Immature natural killer cell (primary cell): ENCODE results near the gene DERL2. TPM values are rescaled to one million over a fixed set of nuclear protein-coding genes. Genes with fewer than 3 reads are reported as not detected.
"Not testable (repeated sequence)": the region's sequence is repeated elsewhere in the genome, so short reads cannot be mapped to it uniquely, and the experiment has no call there.

Experiments used
- DNase-seq, 3 donors: peaks; one replicate each; pipeline ENCODE4 v3.0.0; 2022; ENCODE audit warnings: mixed read lengths in 1 of 3
- H3K27ac Mint-ChIP-seq, 6 donors: one replicate each; pipeline ENCODE4 v1.8.0; 2020; ENCODE audit warnings: mixed read lengths in 6 of 6, mild to moderate bottlenecking in 5 of 6, inconsistent platforms in 4 of 6, moderate library complexity in 3 of 6
- H3K27me3 Mint-ChIP-seq, 3 donors: one replicate each; pipeline ENCODE4 v1.8.0; 2020 to 2021; ENCODE audit warnings: low read depth in 3 of 3, mild to moderate bottlenecking in 3 of 3, mixed read lengths in 3 of 3, moderate library complexity in 3 of 3, inconsistent platforms in 1 of 3
- H3K36me3 Mint-ChIP-seq, 3 donors: one replicate each; pipeline ENCODE4 v1.8.0; 2020; ENCODE audit warnings: mixed read lengths in 3 of 3, inconsistent platforms in 2 of 3, mild to moderate bottlenecking in 2 of 3
- H3K4me1 Mint-ChIP-seq, 2 donors: one replicate each; pipeline ENCODE4 v1.8.0; 2020; ENCODE audit warnings: inconsistent platforms in 2 of 2, mild to moderate bottlenecking in 2 of 2, mixed read lengths in 2 of 2, moderate library complexity in 1 of 2
- H3K4me3 Mint-ChIP-seq, 5 donors: one replicate each; pipeline ENCODE4 v1.8.0; 2020; ENCODE audit warnings: mild to moderate bottlenecking in 5 of 5, mixed read lengths in 5 of 5, inconsistent platforms in 3 of 5, moderate library complexity in 3 of 5
- H3K9me3 Mint-ChIP-seq, 6 donors: one replicate each; pipeline ENCODE4 v1.8.0; 2020; ENCODE audit warnings: mild to moderate bottlenecking in 6 of 6, mixed read lengths in 6 of 6, inconsistent platforms in 4 of 6, moderate library complexity in 3 of 6
- polyA plus RNA-seq, 3 donors: library from polyadenylated mRNA; unstranded; fragments of 300-500 nt; fragmentation: Illumina TruSeq; gene quantifications; one replicate each; pipeline ENCODE4 v1.2.3, GENCODE V29; 2021

DERL2 gene
- polyA plus RNA-seq, 3 donors from 2014 or later = 101 to 111 (median 108) TPM

DNA sequence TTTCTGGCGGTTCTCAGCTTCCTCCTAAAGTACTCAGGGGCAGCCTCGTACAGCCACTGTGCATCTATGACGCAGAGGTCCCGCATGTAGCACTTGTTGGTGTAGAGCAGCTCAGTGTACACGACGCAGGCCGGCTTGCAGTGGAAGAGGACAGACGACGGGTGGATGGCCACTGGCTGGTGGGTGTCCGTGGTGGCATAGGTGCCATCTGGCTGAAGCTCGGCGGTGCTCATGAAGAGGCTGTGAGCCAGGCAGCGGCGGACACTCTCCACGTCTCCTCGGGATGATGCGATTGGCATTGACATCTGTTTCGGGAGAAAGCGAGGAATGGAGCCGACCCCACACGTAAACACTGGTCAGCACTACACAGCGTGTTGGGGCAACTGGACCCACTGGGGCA lies 41.8 kb downstream of the DERL2 start:
- peaks cover 0 to 1% (median under 1%) of the 10 kb centered on the region in 3 donors for H3K27me3 Mint-ChIP-seq
- no peak for DNase-seq
- no peak overlapping the region for H3K4me3 Mint-ChIP-seq
- peaks cover 12 to 32% (median 14%) of the 10 kb centered on the region in 3 donors for H3K36me3 Mint-ChIP-seq
- H3K4me1 Mint-ChIP-seq = peaks cover 6 to 7% of the 10 kb centered on the region in 2 donors
- H3K27ac Mint-ChIP-seq = no peak overlapping the region
- no peaks in the 10 kb centered on the region for H3K9me3 Mint-ChIP-seq

GRCh38 chr17:5443728-5444127 lies 42.2 kb downstream of the DERL2 start:
- peaks cover 0 to 3% (median 1%) of the 10 kb centered on the region in 3 donors for H3K27me3 Mint-ChIP-seq
- H3K36me3 Mint-ChIP-seq = peaks cover 12 to 27% (median 14%) of the 10 kb centered on the region in 3 donors
- DNase-seq = no peak
- peaks cover 8 to 9% of the 10 kb centered on the region in 2 donors for H3K4me1 Mint-ChIP-seq
- no peak overlapping the region for H3K4me3 Mint-ChIP-seq
- no peak overlapping the region for H3K27ac Mint-ChIP-seq
- H3K9me3 Mint-ChIP-seq = no peaks in the 10 kb centered on the region

- peaks cover 0 to 7% (median 4%) of the 10 kb centered on the region in 3 donors for H3K36me3 Mint-ChIP-seq
- no peak for DNase-seq
Observed at GRCh38 chr17:5439446-5439764, 46.6 kb downstream of the DERL2 start.

DNA sequence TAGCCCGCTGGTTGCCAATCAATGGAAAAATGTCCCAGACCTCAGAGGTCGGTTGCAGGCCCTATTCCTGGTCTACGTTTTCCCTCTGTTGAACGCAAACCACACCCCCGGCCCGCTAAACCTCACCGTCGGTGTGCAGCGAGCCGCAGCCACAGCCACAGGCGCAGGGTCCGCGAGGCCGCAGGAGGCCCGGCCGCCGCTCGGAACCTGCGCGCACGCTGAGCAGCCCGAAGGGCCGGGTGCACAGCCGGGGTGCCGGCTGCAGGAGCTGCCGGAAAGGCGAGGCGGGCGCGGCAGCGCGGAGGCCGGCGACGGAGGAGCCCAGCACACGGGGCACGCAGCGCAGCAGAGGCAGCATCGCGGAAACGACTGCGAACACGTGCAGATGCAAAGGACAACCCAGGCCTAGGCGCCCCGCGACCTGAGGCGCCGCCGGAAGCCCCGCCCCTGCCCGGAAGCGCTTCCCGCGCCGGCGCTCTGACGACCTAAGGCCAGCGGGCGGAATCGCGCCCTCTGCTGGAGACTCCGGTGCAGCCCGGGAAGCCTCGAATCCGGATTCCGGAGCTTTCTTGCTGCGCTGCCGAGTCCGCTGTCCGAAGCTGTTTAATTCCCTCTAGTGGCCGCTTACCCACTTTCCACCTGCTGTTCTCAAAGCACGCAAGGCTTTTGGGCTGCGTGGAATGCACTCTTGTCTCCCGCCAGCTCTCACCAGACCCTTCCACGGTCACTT lies 47.1 kb downstream of the DERL2 start, which contains the start of gene C1QBP:
Gene C1QBP, minus strand, starts transcription at position 440 of the 730 bp plus-strand sequence. Its CDS starts 82 bp downstream, at position 358.
- Mint-ChIP-seq H3K27me3 (peaks cover 0 to 4% (median 3%) of the 10 kb centered on the region in 3 donors), H3K9me3 (no peaks in the 10 kb centered on the region), H3K36me3 (peaks cover 0 to 6% (median 4%) of the 10 kb centered on the region in 3 donors), H3K27ac (peak within 1 kb of the TSS; percentile 87 to 93 (median 90)), H3K4me1 (peaks cover 31 to 37% of the 10 kb centered on the region in 2 donors), H3K4me3 (peak within 1 kb of the TSS; percentile 80 to 93 (median 87))
- DNase-seq = peak; percentile 92 to 94 (median 93)

More at GRCh38 chr17:5439446-5439764, 46.6 kb downstream of the DERL2 start:
- peak overlapping the region; percentile 80 to 93 (median 87) for H3K4me3 Mint-ChIP-seq
- peaks cover 31 to 37% of the 10 kb centered on the region in 2 donors for H3K4me1 Mint-ChIP-seq
- peak overlapping the region; percentile 87 to 93 (median 90) for H3K27ac Mint-ChIP-seq
- H3K9me3 Mint-ChIP-seq = no peaks in the 10 kb centered on the region
- H3K27me3 Mint-ChIP-seq = peaks cover 0 to 4% (median 3%) of the 10 kb centered on the region in 3 donors

GRCh38 chr17:5437721-5438317 lies 48.2 kb downstream of the DERL2 start:
- DNase-seq = no peak
- Mint-ChIP-seq H3K9me3 (no peaks in the 10 kb centered on the region), H3K27me3 (peaks cover 0 to 4% (median 3%) of the 10 kb centered on the region in 3 donors), H3K4me1 (peaks cover 31 to 37% of the 10 kb centered on the region in 2 donors), H3K27ac (peak overlapping the region; percentile 72 to 88 (median 82)), H3K4me3 (peak overlapping the region; percentile 80 to 93 (median 87)), H3K36me3 (peaks cover 0 to 14% (median 6%) of the 10 kb centered on the region in 3 donors)

DNA sequence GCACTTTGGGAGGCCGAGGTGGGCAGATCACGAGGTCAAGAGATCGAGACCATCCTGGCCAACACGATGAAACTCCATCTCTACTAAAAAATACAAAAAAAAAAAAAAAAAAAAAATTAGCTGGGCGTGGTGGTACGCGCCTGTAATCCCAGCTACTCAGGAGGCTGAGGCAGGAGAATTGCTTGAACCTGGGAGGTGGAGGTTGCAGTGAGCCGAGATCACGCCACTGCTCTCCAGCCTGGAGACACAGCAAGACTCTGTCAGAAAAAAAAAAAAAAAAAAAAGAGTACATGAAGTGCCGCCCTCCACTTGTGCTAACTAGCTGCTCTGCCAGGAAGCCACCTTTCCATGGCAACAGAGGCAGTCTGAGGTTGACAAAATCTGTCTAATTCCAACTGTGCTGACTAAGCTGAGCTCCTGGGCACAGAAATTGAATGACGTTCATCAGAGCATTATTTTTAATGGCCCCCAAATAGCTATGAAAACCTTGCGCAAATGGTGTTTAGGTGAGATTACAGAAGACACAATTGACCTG lies 50.1 kb downstream of the DERL2 start:
- not testable (repeated sequence) for H3K9me3 Mint-ChIP-seq, DNase-seq, H3K27me3 Mint-ChIP-seq
- Mint-ChIP-seq H3K4me1 (peaks cover 32 to 39% of the 10 kb centered on the region in 2 donors), H3K27ac (peak overlapping the region in 3 of 6 donors; percentile 12 to 57 (median 17)), H3K4me3 (peak overlapping the region in 1 of 5 donors; percentile 35), H3K36me3 (peaks cover 4 to 30% (median 15%) of the 10 kb centered on the region in 3 donors)

DNA sequence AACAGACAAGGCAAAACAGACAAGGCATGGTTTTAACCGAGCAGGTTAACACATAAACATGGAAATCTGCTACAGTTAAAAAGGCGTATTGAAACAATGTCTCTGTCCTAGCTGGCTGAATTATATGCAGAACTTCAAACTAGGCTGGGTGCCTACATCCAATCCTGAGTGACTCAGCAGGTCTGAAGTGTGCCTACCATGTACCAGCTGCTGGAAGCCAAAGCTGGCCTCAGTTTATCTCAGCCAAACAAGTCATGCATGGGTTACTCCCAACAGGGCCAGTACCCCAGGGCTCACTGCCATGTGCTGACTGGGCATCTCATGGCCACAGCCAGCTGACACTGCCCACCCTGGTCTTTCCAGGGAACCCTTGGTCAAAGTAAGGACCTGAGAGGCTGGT lies 51.0 kb downstream of the DERL2 start:
- DNase-seq = no peak
- no peak overlapping the region for H3K4me3 Mint-ChIP-seq
- peak overlapping the region in 1 of 6 donors; percentile 64 for H3K27ac Mint-ChIP-seq
- peaks cover 0 to 4% (median 3%) of the 10 kb centered on the region in 3 donors for H3K27me3 Mint-ChIP-seq
- H3K4me1 Mint-ChIP-seq = peaks cover 34 to 43% of the 10 kb centered on the region in 2 donors
- H3K36me3 Mint-ChIP-seq = peaks cover 4 to 34% (median 20%) of the 10 kb centered on the region in 3 donors
- no peaks in the 10 kb centered on the region for H3K9me3 Mint-ChIP-seq

DNA sequence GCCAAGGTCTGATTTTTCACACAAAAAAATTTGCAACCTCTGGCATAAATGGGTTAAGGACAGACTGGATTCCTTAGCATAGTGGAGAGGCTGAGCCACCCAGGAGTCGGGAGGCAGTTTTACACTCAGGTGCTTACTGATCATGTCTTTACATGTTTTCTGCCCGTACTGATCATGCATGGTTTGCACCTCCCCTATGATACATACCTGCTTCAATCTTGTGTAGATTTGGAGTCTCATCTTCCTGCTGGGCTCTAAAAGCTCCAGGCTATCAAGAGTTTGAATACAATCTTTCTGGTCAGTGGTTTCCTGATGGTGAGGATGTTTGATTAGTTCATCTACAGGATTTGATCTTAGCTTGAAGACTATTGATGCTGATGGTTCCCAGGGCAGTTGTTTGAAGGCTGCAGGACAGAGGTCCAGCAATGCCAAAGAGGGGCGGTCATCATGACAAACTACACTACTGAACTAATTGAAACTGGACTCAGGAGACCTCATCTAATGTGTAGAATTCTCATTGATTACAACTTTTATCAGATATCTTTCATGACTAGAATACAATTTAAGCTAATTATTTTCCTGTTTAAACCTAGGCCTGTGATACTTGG lies 53.9 kb downstream of the DERL2 start:
- Mint-ChIP-seq H3K9me3 (no peaks in the 10 kb centered on the region), H3K36me3 (peaks cover 4 to 54% (median 32%) of the 10 kb centered on the region in 3 donors), H3K4me3 (no peak overlapping the region), H3K27ac (peak overlapping the region in 3 of 6 donors; percentile 3 to 5 (median 4)), H3K27me3 (peaks cover 0 to 2% (median 0%) of the 10 kb centered on the region in 3 donors), H3K4me1 (peaks cover 14 to 18% of the 10 kb centered on the region in 2 donors)
- no peak for DNase-seq

DNA sequence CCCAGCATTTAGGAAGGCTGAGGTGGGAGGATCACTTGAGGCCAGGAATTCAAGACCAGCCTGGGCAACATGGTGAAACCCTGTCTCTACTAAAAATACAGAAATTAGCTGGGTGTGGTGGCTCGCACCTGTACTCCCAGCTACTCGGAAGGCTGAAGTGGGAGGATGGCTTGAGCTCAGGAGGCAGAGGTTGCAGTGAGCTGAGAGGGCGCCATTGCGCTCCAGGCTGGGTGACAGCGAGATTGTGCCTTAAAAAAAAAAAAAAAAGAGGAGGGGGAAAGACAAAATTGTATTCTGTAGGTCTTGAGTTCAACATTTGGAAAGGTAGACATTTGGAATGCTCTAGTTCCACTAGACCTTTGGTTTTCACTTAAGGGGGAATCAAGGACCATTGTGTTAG lies 54.7 kb downstream of the DERL2 start:
- not testable (repeated sequence) for DNase-seq, H3K27me3 Mint-ChIP-seq, H3K9me3 Mint-ChIP-seq, H3K4me3 Mint-ChIP-seq
- Mint-ChIP-seq H3K27ac (peak overlapping the region in 1 of 6 donors; percentile 36), H3K36me3 (peaks cover 5 to 53% (median 32%) of the 10 kb centered on the region in 3 donors), H3K4me1 (peaks cover 9 to 14% of the 10 kb centered on the region in 2 donors)

DNA sequence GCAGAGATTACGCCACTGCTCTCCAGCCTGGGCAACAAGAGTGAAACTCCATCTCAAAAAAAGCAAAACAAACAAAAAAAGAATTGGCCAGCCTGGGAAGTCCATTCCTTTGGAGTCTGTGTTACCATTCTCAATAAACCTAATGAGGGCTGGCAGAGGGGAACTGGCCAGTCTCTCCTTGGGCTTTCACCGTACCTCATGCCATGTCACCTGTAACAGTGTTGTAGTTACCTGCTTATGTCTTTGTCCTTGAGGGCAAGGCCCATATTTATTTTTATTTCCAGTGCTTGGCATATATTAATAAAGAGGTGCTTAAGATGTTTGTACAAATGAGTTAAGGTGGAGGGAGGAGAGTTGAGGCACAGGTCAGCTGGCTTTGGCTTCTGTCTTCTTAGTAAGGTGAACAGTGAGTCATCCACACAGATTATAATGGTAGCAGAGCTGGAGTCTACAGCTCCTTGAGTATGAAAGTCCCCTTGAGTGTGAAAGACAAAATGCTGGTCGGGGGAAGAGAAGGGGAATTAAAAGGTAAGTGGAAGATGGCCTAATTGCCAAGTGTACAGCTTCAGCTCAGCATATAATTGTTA lies 55.5 kb downstream of the DERL2 start:
- Mint-ChIP-seq H3K27me3 (peaks cover 0 to 2% (median 0%) of the 10 kb centered on the region in 3 donors), H3K4me1 (peaks cover 9 to 10% of the 10 kb centered on the region in 2 donors), H3K36me3 (peaks cover 12 to 57% (median 35%) of the 10 kb centered on the region in 3 donors), H3K9me3 (no peaks in the 10 kb centered on the region), H3K27ac (peak overlapping the region in 5 of 6 donors; percentile 24 to 70 (median 43)), H3K4me3 (no peak overlapping the region)
- no peak for DNase-seq

- Mint-ChIP-seq H3K36me3 (peaks cover 12 to 63% (median 36%) of the 10 kb centered on the region in 3 donors), H3K27me3 (peaks cover 0 to 2% (median 2%) of the 10 kb centered on the region in 3 donors)
Observed at GRCh38 chr17:5429191-5429887, 56.6 kb downstream of the DERL2 start.

GRCh38 chr17:5425826-5426225 lies 60.2 kb downstream of the DERL2 start:
- DNase-seq = no peak
- H3K27ac Mint-ChIP-seq = no peak overlapping the region
- peaks cover 0 to 2% (median 2%) of the 10 kb centered on the region in 3 donors for H3K27me3 Mint-ChIP-seq
- H3K4me1 Mint-ChIP-seq = peaks cover 15 to 27% of the 10 kb centered on the region in 2 donors
- no peaks in the 10 kb centered on the region for H3K9me3 Mint-ChIP-seq
- no peak overlapping the region for H3K4me3 Mint-ChIP-seq
- peaks cover 9 to 42% (median 31%) of the 10 kb centered on the region in 3 donors for H3K36me3 Mint-ChIP-seq

More at GRCh38 chr17:5429191-5429887, 56.6 kb downstream of the DERL2 start:
- Mint-ChIP-seq H3K9me3 (no peaks in the 10 kb centered on the region), H3K27ac (peak overlapping the region in 3 of 6 donors; percentile 1 to 44 (median 19)), H3K4me3 (no peak overlapping the region), H3K4me1 (peaks cover 6% of the 10 kb centered on the region in 2 donors)
- DNase-seq = no peak
